GM18870 (cell line): Measurements from ENCODE around the gene HIVEP1.
A peak's percentile ranks its signal among the peaks of the same experiment; 100 is the strongest.

Experiments
- ATAC-seq: cut with Tn5 transposase; IDR thresholded peaks from one replicate; pipeline ENCODE4 v1.9.1; 2021; ENCODE audit warnings: moderate library complexity; ENCODE audit not compliant: unreplicated experiment

Gene HIVEP1

DNA sequence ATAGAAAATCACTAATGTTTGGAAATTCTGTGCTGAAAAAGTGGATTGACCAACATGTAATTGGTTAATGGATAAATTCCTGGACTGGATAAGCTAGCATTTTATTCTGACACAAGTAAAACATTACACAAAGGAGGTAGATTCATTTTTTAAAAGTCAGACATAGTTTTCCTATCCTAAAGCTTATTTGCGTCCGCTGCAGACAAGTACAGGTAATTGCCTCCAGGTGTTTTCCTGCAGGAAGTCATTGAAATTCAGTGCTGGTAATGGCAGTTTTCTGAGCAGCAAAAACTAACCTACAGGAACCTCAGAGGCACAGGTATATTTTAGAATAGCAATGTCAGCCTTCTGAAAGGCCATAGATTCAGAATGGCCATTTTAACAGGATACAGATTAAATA lies 20.0 kb upstream of the HIVEP1 start:
- no peak for ATAC-seq

DNA sequence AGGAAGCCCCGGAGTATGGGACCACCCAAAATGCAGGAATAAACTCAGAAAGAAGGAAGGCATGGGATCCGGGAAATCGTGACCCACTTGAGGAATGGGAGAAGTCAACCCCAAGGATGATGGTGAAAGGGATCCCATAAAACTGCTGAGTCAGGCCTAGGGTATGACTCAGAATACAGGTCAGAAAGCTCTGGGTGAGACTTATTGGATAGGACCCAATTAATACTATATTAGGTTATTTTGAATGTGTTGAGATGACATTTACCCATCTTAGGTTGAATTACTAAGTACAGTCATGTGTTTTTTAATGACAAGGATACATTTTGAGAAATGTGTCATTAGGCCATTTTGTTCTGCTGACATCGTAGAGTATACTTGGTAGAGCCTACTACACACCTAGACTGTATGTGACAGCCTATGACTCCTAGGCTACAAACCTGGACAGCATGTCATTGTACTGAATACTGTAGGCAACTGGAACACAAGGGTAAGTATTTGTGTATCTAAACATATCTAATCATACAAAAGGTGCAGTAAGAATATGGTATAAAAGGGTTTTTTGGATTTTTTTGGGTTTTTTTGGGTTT lies 17.1 kb upstream of the HIVEP1 start:
- no peak for ATAC-seq

DNA sequence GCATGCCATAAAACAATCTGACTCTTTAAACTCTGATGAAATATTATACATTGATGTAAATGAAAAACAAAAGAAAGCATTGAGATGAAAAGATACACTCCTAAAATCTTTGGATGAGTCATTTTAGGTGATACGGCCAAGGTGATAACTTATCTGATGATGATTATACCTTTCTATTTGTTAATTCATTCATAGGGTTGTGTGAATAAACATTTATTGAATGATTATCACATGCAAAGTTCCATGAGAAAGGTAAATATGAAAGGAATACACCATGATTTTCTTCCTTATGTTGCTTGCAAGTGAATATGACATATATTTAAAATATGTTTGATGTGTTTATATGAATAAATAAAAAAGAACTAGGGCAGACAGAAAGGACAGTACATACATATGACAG lies 15.4 kb upstream of the HIVEP1 start:
- no peak for ATAC-seq

GRCh38 chr6:11999246-11999645 lies 12.9 kb upstream of the HIVEP1 start:
- no peak for ATAC-seq

DNA sequence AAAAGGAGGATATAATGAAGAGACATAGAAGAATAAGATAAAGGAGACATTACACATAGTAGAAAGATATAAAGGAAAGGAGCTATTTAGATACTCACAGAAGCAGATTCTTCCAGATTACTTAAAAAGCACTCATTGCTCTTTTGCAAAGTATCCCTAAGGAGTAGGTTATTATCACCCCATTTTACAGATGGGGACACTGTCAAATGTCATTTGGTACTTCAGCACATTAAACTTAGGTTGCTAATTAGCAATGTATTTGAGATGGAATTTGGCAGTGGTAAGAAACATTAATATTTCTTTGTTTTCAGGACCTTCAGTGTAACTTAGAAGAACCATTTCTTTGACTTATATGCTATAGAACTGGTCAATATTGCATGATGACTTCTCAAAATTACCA lies 11.9 kb upstream of the HIVEP1 start:
- no peak for ATAC-seq

- no peak for ATAC-seq
Observed at GRCh38 chr6:12001004-12001705, 11.0 kb upstream of the HIVEP1 start.

- no peak for ATAC-seq
Observed at GRCh38 chr6:12001706-12002435, 10.2 kb upstream of the HIVEP1 start.

DNA sequence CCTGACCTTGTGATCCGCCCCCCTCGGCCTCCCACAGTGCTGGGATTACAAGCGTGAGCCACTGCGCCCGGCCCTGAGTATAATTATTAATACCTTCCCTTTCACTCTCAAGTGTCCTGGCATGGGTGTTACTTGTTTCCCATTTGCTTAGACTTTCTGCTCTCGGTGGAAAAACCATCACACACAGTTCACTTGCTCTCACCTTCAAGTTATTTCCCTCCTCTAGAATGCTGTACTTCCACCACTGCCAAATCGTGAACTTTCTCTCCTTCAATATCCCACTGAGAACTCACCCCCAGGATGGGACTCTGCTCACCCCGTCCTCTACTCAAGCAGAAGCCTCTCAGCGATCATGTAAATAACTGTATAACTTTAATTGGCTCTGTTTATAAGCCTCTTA lies 4.6 kb upstream of the HIVEP1 start:
- no peak for ATAC-seq

- no peak for ATAC-seq
Observed at GRCh38 chr6:12007887-12008286, 4.2 kb upstream of the HIVEP1 start.

- peak; percentile 32 for ATAC-seq
Observed at GRCh38 chr6:12008366-12009179, 3.5 kb upstream of the HIVEP1 start.

GRCh38 chr6:12009180-12009685 lies 2.9 kb upstream of the HIVEP1 start:
- no peak for ATAC-seq

GRCh38 chr6:12009876-12010634 lies 2.1 kb upstream of the HIVEP1 start:
- no peak for ATAC-seq

- ATAC-seq = peak; percentile 39
Observed at GRCh38 chr6:12010635-12011275, 1.4 kb upstream of the HIVEP1 start.

DNA sequence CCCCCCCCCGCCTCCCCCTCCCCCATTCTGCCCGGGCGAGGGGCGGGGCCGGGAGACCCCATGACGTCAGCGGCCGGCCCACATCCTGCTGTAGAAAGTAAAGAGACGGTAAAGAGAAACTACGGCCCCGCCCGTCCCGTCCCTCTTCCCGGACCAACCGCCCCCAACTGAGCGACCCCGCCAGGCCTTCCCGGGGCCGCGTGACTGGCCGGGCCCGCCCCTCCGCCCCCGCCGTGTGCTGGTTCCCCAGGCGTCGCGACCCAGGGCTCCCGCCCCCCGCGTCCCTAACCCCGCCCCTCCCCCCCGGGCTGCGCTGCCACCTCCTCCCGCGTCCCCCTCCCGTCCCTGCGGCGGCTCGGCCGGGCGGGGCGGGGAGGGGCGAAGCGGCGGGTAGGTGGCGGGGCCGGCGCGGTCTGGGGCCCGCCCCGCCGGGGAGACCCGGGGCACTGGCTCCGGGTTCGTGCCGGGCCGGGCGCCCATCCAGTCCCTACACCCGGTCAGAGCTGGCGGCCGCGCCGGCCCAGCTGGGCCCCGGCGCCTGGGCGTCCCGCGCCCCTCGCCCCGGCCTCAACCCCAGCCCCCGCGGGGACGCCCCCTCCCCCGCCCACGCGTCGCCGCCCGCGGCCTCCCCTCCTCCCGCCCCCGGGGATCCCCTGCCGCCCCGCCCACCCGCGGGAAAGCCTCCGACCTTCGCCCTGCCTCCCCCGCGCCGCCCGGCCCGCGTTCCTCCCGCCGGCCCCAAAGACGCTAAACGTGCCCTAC lies 655 bp upstream of the HIVEP1 start:
- peak; percentile 43 for ATAC-seq

- ATAC-seq = no peak
Observed at GRCh38 chr6:12012558-12013306, 620 bp downstream of the HIVEP1 start.

- no peak for ATAC-seq
Observed at GRCh38 chr6:12013307-12013719, 1.2 kb downstream of the HIVEP1 start.

DNA sequence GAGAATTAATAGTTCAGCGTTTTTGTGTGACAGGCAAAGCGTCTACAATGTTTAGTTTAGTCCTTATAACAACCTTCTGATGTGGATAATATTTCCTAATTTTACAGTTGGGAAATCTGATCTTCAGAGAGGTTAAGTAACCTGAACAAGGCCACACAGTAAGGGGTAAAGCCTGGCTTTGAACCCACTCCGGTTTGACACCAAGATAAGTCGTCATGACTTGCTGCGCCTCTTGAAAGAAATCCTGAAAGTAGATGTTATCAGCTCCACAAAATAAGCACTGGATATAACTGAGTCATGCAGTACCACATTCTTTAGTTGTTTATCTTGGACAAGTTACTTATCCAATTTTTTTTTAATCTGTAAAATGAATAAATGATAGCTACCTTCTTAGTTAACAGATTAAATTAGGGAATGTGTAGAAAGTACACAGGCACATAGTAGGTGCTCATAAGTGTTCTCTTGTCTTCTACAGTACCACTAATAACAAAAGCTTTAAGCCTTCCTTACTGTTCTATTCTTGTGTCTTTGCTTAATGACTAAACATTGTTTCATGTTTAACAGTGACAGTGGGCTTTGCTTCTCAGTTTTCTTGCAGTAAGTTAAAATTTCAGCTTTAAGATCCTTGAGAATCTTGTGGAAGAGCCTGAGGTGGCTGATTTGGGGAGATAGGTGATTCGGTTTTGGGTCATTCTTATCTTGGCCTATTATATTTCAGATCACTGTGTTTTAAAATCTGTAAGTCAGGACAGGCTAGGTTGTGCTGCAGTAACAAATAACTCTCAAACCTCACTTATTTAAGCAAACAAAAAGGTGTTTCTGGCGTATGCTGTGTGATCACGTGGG lies 2.1 kb downstream of the HIVEP1 start:
- ATAC-seq = no peak

GRCh38 chr6:12014873-12015149 lies 2.7 kb downstream of the HIVEP1 start:
- no peak for ATAC-seq
